Right renal pelvis (tissue), 4 donors: ENCODE results near the gene GJA3. TPM values are rescaled to one million over a fixed set of nuclear protein-coding genes. Genes with fewer than 3 reads are reported as not detected.

Source experiments
- DNase-seq, 4 donors: peaks; one replicate each; pipeline ENCODE4 v3.0.0-alpha.2; 2013; ENCODE audit warnings: low read depth in 4 of 4, low spot score in 3 of 4, missing footprints in 1 of 4
- polyA plus RNA-seq, 4 donors: library from polyadenylated mRNA; unstranded; fragments of 120-200 nt; gene quantifications; one replicate each; pipeline ENCODE4 v1.2.1, GENCODE V29; 2013; ENCODE audit not compliant: insufficient read length in 4 of 4

The GJA3 gene
- polyA plus RNA-seq, 4 donors: 13.6 to 15.6 (median 14.4) TPM

DNA sequence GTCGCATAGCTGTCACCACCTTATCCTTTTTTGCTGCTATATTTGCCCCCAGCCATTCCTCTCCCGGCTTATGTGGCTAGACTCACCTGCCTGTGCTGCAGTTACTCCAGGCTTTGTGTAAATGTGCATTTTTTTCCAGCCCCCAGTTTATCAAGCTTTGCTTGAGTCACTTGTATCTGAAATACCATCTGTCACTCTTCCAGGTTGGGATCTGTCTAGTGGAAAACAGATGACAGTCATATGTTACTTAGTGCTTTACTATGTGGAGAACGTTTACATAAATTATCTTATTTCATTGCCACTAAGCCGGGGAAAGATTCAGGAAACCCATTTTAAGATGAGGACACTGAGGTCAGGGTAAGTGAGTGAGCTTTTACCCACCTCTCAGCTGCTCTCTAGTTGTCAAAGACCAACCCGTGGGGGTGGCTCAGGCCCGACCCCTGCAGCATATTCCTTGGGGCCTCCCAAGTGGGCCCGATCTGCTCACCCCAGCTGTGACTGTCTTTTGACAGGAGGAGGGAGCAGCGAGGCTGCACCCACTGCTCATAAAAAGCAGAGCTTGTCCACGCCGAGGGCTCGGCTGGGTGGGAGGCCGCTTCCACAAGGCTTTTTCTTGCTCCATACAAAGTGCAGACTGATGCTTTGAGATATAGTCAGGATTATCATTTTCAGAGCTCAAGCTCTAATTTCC, 24.7 kb upstream of the GJA3 start:
- no peak for DNase-seq

DNA sequence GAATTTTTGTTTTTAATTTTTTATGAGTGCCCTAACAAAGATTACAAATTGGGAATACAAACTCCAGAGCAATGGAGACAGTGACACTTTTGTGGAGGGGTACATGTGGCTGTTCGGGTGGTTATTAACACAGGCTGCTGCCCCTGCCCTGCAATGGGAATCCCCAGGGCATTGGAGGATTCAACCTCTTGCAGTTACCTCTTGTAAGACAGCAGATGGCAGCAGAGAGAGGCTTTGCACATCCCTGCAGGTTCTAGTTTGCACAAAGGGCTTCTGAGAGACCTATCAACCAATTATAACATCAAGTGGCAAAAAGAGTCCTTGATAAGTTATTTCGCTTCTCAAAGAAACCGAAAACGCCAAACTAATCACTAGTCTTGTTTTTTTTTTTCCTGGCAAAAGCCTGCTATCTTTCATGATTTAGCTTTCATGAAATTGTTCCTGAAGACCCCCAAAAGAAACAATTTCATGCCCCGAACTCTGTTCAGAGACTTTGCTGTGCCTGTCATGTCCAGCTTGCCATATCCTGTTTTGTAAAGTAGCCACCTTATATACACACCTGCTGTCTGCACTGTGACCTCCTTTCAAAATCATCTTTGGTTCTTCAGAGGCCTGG, 21.5 kb upstream of the GJA3 start:
- no peak for DNase-seq

DNA sequence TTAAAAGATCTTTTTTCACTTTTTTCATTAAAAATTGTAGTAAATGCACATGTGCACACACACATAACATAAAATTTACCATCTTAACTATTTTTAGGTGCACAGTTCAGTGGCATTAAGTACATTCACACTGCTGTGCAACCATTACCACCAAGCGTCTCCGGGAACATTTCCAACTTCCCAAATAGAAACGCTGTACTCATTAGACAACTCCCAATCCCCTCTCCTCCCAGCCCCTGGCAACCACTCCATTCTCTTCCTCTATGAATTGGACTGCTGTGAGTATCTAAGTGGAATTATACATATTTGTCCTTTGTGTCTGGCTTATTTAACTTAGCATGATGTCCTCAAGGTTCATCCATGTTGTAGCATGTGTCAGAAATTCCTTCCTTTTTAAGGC, 20.3 kb upstream of the GJA3 start:
- no peak for DNase-seq

DNA sequence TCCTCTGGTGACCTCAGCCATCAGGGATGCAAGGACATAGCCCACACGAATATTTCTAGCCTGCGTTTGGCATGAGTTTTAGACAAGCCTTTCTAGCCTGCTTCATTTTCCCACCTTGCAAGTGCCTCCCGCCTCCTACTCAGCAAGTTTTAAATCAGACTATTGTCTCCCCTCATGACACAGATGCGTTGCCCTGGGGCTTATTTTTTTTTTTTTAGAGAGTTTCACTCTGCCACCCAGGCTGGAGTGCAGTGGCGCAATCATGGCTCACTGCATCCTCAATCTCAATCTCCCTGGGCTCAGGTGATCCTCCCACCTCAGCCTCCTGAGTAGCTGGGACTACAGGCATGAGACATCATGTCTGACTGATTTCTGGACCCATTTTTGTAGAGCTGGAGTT, 17.3 kb upstream of the GJA3 start:
- no peak for DNase-seq

DNA sequence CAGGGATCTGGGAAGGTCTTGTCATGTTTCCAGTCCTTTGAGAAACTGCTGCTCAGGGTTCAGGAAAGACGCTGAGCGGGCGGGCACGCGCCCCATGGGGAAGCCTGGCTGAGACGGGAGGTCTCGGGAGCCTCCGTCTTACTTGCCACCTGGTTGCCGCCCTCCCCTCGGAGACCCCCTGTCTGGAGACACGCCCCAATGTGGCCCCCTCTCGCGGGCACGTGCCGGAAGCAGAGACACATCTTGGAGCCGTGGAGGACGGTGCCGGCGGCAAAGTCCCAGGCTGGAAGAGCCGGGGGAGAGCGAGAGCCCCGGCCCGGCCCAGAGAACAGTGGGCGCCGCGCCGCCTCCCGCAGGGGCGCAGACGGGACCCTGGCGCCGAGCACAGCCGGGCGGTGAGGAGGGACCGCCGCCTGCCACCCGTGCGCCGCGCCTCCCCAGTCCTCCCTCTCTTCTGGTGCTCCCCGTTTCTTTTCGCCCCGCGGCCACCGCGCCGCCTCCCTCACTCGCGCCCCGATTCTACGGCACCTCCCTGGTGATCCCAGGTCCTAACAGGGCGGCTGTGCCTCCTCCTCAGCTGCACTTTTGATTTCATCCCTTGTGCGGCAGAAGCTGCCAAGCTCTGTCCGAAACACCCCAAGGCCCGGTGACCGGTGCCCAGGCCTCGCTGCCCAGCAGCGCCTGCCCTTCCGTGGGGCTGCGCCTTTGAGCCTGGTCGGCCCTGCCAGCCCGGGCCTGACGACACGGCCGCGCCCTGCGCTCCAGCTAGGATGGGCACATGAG, 16.4 kb upstream of the GJA3 start:
- DNase-seq: no peak

DNA sequence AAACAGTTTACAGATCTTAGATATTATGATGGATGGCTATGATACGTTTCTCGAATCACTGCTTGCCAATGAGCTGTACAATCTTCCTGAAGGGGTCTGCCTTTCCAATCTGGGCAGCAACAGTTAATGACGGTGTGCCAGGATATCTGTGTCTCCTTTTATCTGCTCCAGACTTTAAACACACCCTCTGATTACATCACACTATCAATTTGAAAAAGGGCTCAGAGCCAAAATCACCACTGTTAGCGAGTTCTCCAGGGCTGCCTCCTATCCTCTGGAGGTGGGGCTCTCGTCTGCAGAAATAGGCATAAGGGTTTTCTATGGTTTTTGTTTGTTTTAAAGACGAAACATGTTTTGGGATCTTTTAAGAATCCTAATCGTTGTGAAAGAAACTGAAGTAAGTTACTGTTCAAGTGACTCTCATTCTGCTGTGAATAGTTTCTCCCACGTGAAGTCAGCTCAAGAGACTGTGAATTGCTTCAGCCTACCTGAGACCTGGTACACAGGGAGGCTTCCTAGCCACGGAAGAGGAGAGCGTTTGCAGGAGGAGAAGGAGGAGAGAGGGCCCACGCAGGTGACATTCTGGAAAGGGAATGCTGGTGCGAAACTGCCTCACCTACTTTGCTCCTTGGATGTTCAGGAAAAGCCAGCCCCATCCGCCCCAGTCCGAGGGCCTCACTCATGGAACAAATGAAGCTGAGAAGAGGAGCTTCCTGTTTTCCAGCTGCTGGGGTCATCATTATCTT, 15.2 kb upstream of the GJA3 start:
- DNase-seq: no peak

DNA sequence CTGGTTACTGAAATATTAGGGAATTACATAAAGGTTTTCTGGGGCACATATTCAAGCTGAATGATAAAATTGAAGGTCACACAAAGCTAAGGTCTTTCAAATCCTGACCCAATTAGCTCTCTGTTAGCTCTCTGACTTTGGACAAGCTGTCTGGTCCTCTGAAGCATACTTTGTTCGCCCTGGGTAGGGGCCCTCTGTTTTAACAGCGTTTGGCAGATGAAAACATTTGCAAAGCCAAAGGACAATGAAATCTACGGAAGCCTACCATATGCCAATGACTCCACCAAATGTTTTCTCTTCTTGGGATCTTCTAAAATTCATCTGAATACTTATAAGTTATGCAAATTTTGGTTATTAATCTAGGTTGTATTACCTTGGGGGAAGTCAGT, 14.5 kb upstream of the GJA3 start:
- no peak for DNase-seq

DNA sequence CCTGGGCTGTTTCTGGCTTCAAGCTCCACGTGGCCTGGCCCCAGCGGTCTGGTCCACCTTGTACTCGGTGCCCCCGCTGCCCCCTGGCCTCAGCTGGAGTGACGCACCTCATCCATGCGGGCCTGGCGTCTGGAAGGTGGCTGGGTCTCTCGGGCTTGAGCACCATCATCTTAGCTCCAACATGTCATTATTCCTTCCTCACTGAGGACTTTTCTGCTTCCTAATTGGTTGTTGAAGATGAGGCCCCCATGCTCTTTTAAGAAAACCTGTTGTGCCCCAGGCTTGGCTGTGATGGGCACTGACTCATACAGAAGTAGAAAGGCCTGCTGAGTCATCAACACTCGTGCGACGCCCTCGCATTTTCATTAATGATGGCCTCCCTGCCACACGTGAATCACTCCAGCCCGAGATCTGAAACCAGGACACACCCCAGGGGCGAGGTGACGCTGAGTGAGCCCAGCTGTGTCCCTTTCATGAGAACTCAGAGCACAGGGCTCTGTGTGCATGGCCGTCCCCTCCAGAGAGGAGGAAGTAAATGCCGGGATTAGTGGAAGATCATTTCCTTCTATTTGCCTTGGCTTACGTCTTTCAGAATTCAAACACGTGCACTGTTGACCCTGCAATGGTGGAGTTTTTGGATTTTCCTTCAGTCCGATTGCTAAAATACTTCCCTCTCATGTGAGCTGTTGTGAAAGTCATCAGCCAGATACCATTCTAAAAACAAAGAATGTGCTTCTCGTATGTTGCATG, 14.0 kb upstream of the GJA3 start:
- DNase-seq: no peak

DNA sequence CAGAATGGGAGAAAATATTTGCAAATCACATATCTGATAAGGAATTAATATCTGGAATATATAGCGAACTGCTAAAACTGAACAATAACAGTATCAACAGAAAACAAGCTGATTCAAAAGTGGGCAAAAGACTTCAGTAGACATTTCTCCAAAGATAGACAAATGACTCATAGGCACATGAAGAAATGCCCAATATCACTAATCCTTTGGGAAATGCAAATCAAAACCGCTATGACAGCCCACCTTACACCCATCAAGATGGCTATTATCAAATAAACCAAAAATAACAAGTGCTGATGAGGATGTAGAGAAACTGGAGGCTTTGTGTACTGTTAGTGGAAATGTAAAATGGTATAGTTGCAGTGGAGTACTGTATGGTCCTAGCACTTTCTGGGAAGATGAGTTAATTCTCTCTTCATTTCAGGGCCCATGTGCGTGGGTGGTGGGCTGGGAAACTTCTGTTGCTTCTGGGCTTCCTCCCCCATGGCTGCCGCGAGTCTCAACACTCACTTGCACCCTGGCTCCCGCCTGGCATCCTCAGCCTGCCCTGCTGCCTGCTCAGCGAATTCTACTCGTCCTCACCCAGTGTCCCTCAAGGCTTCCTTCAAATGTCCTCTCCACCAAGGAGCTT, 12.4 kb upstream of the GJA3 start:
- DNase-seq: no peak

DNA sequence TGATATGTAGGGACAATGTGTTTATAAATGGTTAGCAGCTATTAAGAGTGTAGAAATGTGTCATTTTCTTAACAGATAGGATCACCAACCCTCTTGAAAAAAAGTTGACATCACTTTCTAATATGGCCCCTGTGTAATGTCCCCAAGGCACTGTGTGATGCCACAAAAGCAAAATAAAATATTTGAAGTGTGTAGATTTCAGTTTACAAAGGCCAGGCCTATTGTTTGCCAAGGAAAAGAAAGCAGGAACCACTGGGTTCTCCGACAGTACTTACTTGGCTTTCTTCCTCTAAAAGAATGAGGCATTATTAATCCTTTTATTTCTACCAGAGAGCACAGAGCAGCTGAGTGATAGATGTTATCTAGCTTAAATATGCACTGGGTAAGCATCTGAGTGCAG, 10.5 kb upstream of the GJA3 start:
- DNase-seq: no peak

DNA sequence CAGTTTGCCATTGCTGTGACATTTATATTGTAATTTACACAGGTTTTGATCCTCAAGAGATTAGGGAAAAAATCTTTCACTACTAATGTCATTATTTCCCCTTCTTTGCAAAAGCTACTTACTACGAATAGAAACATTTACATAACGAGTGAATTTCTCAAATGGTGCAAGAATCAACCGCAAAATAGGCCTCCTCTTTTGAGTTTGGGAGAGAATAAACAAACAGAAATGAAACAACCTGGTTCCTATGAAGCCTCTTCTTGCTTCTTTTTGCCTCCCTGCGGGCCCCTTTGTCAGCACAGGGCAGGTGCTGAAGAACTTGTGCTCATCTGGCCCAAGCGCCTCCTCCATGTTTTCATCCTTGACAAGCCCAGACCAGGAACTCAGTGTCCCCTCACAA, 10.1 kb upstream of the GJA3 start:
- DNase-seq: no peak

DNA sequence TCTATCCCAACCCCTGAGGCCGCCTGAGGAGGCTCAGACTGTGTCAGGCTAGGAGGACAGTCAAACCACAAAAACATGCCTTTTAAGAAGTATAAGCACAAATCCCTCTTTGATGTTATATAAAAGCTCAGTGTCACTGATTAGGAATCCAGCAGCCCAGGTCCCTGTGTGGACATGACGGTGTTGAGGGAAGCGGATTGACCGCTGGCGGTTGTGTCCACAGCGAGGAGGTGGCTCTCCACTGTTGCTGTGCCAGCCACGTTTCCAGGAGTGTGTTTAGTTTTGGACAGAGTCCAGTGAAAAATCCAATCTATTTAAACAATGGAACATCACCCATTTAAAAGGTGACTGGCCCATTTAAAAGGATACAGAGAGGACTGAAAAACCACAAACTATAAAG, 7.5 kb upstream of the GJA3 start:
- no peak for DNase-seq

DNA sequence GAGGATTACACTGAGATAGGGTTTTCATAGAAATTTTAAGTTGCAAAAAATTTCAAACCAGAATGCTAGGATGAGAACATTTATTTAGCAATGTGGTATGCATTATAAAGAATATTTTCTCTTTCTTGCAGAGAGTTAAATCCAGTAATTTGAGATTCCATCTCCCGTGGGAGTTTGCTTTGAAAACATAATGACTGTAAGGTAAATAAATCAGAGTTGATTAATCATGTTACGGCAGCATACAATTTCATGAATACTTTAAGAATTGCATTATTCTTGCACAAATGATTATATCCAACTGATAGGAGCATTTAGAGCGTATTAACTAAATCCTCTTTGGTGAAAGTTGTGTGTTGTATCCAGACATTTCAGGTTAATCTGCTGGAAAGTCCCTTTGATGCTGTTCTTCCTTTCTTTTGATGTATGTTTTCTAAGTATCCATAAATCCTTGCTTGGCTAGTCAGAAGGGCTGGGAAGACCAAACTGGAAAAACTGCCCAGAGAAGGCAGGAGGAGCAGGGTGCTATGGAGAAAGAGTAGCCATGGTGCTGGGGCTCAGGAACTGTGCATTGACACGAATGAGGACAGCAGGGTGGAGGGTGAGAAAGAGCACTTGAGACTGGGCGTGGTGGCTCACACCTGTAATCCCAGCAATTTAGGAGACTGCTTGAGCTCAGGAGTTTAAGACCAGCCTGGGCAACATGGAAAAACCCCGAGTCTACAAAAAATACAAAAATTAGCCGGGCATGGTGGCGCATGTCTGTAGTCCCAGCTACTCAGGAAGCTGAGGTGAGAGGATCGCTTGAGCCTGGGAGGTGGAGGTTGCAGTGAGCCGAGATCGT, 4.8 kb upstream of the GJA3 start:
- no peak for DNase-seq

DNA sequence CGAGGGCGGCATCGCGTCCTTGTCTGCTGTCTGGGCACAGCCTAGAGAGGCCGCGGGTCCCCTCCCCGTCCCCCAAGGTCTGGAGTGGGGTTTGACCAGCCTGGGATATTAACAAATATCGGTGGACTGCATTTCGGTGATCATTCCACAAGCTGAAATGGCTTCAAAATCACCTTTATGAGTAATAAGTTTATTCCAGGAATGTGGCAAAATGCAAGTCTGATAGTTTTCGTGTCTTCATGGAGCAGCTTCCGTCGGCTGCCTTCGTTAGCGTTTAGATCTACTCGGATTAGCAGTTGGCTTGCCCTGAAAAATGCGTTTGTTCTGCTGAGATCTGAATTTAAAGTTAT, 1.1 kb upstream of the GJA3 start:
- no peak for DNase-seq

DNA sequence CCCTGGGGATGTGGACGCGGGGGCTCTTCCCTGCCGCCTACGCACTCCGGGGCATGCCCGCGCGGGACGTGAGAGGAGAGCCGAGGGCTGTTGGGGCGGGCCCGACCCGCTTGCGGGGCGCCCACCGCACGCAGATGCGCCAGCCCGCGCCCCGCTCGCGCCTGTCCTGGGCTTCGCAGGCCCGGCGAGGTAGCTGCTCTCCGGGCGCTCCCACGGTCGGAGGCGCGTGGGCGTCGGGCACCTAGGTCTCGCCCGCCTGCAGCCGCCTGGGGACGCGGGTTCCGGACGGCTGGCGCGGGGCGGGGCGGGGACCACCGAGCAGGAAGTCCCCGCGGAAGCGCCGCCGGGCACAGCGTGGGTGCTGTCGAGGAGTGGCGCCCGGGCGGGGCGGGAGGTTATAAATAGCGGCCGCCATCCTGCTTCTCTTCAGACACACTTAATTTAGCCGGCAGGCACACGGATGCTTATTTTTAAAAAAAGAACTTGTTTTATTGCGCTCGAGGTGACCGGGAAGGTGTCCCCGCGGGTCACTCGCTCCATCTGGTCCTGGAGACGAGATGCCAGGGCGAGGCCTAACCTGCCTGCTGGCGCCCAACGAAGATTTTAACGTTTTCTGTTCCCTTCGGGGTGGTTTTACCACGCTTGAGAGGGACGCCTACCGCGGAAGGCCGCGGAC, 561 bp upstream of the GJA3 start:
- DNase-seq: no peak

DNA sequence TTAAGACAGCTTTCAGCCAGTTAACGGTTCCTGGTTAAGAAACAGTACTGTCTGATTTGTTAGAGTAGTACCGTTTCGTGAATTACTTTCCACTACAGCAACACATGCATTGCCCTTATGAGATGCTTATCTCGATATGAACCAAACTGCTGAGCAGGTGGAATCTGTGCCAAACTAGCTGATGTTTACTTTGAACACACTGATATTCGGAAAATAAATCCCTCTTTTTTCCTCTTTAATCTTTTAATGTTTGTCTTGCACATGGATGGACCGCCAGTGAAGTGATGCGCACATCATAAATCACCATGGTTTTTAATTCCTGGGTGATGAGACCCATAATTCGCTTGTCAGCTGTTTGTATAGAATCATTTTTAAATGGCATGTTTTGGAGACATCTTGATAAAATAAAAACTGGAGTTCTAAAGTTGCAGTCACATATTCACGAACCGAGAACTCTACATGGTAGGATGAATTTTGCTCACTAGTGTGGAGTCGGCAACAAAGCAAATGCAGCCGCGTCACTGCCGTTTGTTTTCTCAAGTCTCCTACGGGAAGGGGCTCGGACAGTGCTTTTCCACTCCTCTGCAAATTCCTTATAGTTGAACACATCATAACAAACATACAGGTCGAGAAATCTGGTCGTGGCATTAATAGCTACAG, 1.1 kb downstream of the GJA3 start:
- DNase-seq: no peak

DNA sequence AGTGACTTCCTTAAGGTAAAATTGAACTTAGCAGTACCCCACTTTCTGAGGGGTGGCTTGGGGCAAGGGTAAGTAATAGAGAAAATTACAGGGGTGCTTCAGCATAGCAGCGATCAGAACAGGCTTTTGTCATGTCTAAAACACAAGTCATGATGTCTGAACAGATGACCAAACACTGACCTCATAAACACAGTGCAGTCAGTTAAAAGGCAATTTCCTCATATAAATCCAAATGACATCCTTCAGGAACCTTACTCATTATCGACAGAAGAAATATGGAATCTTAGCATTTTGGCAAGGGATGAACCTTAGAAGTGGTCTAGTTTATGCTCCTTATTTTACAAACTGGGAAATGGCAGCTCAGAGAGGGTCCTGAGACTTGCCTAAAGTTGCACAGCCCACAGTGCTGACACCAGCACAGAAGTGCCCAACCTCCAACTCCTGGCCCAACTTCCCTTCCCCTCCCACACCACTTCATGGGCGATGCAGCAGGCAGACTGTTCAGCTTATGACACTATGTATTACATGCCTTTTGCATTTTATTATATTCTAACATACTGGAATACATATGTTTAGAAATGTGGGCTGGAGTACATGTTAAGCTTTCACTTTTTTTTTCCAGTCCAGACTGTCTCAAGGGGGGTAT, 3.6 kb downstream of the GJA3 start:
- DNase-seq: no peak

DNA sequence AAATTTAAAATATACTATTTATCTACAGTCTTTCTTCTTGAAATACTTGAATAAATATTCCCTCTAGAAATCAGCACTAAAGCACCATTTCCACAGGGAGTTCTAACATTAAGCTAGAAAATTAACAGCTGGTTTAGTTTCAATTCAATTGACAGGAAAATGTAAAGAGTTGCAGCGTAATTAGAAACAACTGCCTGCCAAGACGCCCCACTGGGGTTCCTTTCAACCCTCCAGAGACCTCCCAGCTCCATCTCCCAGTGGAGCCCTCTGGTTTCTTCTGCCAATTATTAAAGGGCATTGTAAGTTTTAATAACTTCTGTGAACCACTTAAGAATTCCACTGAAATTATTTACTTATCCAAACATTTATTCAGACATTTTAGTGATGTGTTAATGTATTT, 4.2 kb downstream of the GJA3 start:
- no peak for DNase-seq
